ENCODE data around the gene GRID2. TPM values are rescaled to one million over a fixed set of nuclear protein-coding genes. Genes with fewer than 3 reads are reported as not detected.
A peak's percentile ranks its signal among the peaks of the same experiment; 100 is the strongest.

GRID2 gene
- polyA plus RNA-seq, 1 of the 3 experiments (the other 2 are of a cell fraction), result not detected

DNA sequence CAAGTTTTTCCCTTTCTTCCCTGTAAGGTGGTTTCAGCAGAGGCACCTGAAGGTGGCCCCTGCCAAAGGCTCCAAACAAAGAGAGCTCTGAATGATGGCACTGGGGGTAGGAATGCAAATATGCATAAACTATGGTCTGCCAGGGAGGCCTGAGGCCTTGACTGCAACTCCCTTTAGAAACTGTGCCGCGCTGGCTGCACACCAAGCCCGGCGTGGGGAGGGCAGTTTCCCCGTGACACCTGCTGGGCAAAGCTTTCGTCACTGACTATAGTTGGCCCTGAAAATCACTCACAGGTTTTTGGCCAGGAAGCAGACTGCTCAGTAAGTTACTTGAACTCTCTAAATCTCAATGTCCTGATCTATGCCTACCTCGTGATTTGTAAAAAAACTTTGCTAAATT, 1427.0 kb downstream of the GRID2 start:
- H4K20me1 ChIP-seq (ENCODE audit: insufficient read depth), result no peaks in the 10 kb centered on the region
- no peak overlapping the region for H3K4me2 ChIP-seq
- CTCF ChIA-PET, result interaction anchor here (1.1 to 1.2 kb wide), 2 partner anchors 20 to 34 kb away, joined by 3 to 4 read pairs; no protein-coding TSS in a partner anchor
- H3K9me2 ChIP-seq, result no peaks in the 10 kb centered on the region
- no peak overlapping the region for H3K9ac ChIP-seq
- no peak overlapping the region for H3K27ac ChIP-seq (ENCODE audit: low read depth in 2 of 2, low read length in 1 of 2)
- POLR2A ChIA-PET, result no interaction called here
- H3K9me3 ChIP-seq, result no peaks in the 10 kb centered on the region
- TF ChIP-seq NFIC (IDR thresholded peaks at IDR 0.05; ENCODE audit: borderline replicate concordance), result no peak
- TF ChIP-seq FOSL2 (IDR thresholded peaks at IDR 0.05; ENCODE audit: borderline replicate concordance, low read depth), result no peak
- TF ChIP-seq POLR2AphosphoS5 (IDR thresholded peaks at IDR 0.05; ENCODE audit: low read depth, low read length), result no peak
- H2AFZ ChIP-seq (ENCODE audit: low read depth), result no peak overlapping the region
- no peaks in the 10 kb centered on the region for H3K79me2 ChIP-seq (ENCODE audit: insufficient read depth)
- H3K36me3 ChIP-seq (replicated peaks in 1 of 2; ENCODE audit: control insufficient read depth in 1 of 2, insufficient read depth in 2 of 2, low read length in 1 of 2), result no peaks in the 10 kb centered on the region
- no peaks in the 10 kb centered on the region for H3F3A ChIP-seq (replicated peaks; ENCODE audit: insufficient read depth)
- no peaks in the 10 kb centered on the region for H3K27me3 ChIP-seq (ENCODE audit: insufficient read depth)
- DNase-seq, result no peak
- WGBS (ENCODE audit: low lambda C conversion rate), result 56% methylated on average over 6 of the region's 7 CpGs
- H3K4me3 ChIP-seq (ENCODE audit: low read depth in 2 of 2, low read length in 1 of 2), result no peak overlapping the region
- peaks cover 0 to 5% of the 10 kb centered on the region in 2 experiments; a peak in 1 of 4 replicates for H3K4me1 ChIP-seq (ENCODE audit: control insufficient read depth in 1 of 2, insufficient read depth in 2 of 2, low read depth in 1 of 2, low read length in 1 of 2)

DNA sequence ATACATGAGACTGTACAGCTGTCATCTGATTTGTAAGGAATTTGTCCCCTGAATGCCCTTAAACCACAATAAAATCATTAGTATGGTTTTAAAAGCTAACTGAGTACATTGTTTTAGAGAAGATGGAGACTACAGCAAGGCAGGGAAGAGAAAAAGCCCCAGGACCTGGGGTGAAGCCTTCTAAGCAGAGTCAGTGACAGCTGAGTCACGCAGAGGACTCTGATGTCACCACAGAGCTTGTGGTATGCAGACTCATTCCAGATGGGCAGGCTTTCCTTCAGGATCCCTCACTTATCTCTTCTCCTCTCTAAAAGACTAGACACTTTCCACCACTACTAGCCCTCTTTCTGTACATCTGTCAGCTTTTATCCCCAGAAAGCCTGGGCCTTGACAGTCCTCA, 1427.7 kb downstream of the GRID2 start:
- no peaks in the 10 kb centered on the region for H3F3A ChIP-seq (replicated peaks; ENCODE audit: insufficient read depth)
- H3K4me3 ChIP-seq (ENCODE audit: low read depth in 2 of 2, low read length in 1 of 2), result no peak overlapping the region
- peak; percentile 7 for DNase-seq
- TF ChIP-seq, protein P1, sequence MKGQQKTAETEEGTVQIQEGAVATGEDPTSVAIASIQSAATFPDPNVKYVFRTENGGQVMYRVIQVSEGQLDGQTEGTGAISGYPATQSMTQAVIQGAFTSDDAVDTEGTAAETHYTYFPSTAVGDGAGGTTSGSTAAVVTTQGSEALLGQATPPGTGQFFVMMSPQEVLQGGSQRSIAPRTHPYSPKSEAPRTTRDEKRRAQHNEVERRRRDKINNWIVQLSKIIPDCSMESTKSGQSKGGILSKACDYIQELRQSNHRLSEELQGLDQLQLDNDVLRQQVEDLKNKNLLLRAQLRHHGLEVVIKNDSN (IDR thresholded peaks at IDR 0.05; ENCODE audit: borderline replicate concordance, low read depth), result no peak
- TF ChIP-seq NRF1 (IDR thresholded peaks at IDR 0.05; ENCODE audit: low read depth, low read length) (no peak), SMC3 (IDR thresholded peaks at IDR 0.05; ENCODE audit: low read depth, low read length) (no peak), FOXM1 (IDR thresholded peaks at IDR 0.05; ENCODE audit: low read depth) (no peak), RXRA (IDR thresholded peaks at IDR 0.05; ENCODE audit: borderline replicate concordance, low read depth) (no peak), NFIC (IDR thresholded peaks at IDR 0.05; ENCODE audit: borderline replicate concordance) (no peak), RAD21 (IDR thresholded peaks at IDR 0.05; ENCODE audit: low read length) (no peak), YY1 (IDR thresholded peaks at IDR 0.05; ENCODE audit: low read depth) (no peak), JUND (IDR thresholded peaks at IDR 0.05) (no peak), RFX5 (IDR thresholded peaks at IDR 0.05; ENCODE audit: low read length) (no peak)
- TF ChIP-seq, protein P2, sequence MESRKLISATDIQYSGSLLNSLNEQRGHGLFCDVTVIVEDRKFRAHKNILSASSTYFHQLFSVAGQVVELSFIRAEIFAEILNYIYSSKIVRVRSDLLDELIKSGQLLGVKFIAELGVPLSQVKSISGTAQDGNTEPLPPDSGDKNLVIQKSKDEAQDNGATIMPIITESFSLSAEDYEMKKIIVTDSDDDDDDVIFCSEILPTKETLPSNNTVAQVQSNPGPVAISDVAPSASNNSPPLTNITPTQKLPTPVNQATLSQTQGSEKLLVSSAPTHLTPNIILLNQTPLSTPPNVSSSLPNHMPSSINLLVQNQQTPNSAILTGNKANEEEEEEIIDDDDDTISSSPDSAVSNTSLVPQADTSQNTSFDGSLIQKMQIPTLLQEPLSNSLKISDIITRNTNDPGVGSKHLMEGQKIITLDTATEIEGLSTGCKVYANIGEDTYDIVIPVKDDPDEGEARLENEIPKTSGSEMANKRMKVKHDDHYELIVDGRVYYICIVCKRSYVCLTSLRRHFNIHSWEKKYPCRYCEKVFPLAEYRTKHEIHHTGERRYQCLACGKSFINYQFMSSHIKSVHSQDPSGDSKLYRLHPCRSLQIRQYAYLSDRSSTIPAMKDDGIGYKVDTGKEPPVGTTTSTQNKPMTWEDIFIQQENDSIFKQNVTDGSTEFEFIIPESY (IDR thresholded peaks at IDR 0.05; ENCODE audit: borderline replicate concordance, low read depth), result no peak
- TF ChIP-seq, protein P3, sequence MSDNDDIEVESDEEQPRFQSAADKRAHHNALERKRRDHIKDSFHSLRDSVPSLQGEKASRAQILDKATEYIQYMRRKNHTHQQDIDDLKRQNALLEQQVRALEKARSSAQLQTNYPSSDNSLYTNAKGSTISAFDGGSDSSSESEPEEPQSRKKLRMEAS (IDR thresholded peaks at IDR 0.05; ENCODE audit: low read depth), result no peak
- TF ChIP-seq, protein P4, sequence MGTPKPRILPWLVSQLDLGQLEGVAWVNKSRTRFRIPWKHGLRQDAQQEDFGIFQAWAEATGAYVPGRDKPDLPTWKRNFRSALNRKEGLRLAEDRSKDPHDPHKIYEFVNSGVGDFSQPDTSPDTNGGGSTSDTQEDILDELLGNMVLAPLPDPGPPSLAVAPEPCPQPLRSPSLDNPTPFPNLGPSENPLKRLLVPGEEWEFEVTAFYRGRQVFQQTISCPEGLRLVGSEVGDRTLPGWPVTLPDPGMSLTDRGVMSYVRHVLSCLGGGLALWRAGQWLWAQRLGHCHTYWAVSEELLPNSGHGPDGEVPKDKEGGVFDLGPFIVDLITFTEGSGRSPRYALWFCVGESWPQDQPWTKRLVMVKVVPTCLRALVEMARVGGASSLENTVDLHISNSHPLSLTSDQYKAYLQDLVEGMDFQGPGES (IDR thresholded peaks at IDR 0.05; ENCODE audit: low read depth, low read length), result no peak
- WGBS (ENCODE audit: low lambda C conversion rate), result 58% methylated on average over 1 of the region's 1 CpG
- peaks cover 0 to 5% of the 10 kb centered on the region in 2 experiments; a peak in 1 of 4 replicates for H3K4me1 ChIP-seq (ENCODE audit: control insufficient read depth in 1 of 2, insufficient read depth in 2 of 2, low read depth in 1 of 2, low read length in 1 of 2)
- CTCF ChIA-PET, result interaction anchor here (1.1 to 1.3 kb wide), 4 partner anchors 10 to 33 kb away, joined by 3 to 4 read pairs (median 4); no protein-coding TSS in a partner anchor
- no peaks in the 10 kb centered on the region for H3K79me2 ChIP-seq (ENCODE audit: insufficient read depth)
- POLR2A ChIA-PET, result no interaction called here
- no peak overlapping the region for H3K27ac ChIP-seq (ENCODE audit: low read depth in 2 of 2, low read length in 1 of 2)
- no peaks in the 10 kb centered on the region for H3K9me2 ChIP-seq
- no peak overlapping the region for H2AFZ ChIP-seq (ENCODE audit: low read depth)
- H3K36me3 ChIP-seq (replicated peaks in 1 of 2; ENCODE audit: control insufficient read depth in 1 of 2, insufficient read depth in 2 of 2, low read length in 1 of 2), result no peaks in the 10 kb centered on the region
- H3K4me2 ChIP-seq, result no peak overlapping the region
- no peaks in the 10 kb centered on the region for H4K20me1 ChIP-seq (ENCODE audit: insufficient read depth)
- no peak overlapping the region for H3K9ac ChIP-seq
- H3K9me3 ChIP-seq, result no peaks in the 10 kb centered on the region
- no peaks in the 10 kb centered on the region for H3K27me3 ChIP-seq (ENCODE audit: insufficient read depth)

All from SK-N-SH (cell line).